HEK293 (cell line): Measurements from ENCODE around the gene BOD1.

Experiments used
- CTCF ChIA-PET: fragments of 350-600 bp; formaldehyde crosslinking; extraction: SDS; loops from one replicate; lab custom pipeline; 2021; ENCODE audit warnings: antibody characterized with exemption; lab: Yijun Ruan, JAX
- POLR2A ChIA-PET: fragments of 300-600 bp; formaldehyde crosslinking; extraction: SDS; loops from one replicate; lab custom pipeline; 2020; ENCODE audit warnings: antibody characterized with exemption, inconsistent platforms; lab: Yijun Ruan, JAX
- H3K27ac ChIP-seq: fragments of 200-500 bp; sonication (Bioruptor generic); 2 replicates; pipeline ENCODE4 v1.5.1; 2014; ENCODE audit warnings: low read depth, low read length, control low read depth, inconsistent platforms; ENCODE audit errors: extremely low read depth
- H3K36me3 ChIP-seq, 2 experiments: fragments of 200-500 bp in 1 of 2; sonication (Bioruptor generic) in 1 of 2; 1 replicate in 1 of 2; 2 replicates in 1 of 2; pipeline ENCODE4 v1.5.1; 2014 to 2017; ENCODE audit warnings: inconsistent platforms in 2 of 2, low read length in 2 of 2; ENCODE audit not compliant: control insufficient read depth in 2 of 2, insufficient read depth in 1 of 2
- H3K4me1 ChIP-seq: fragments of 200-500 bp; sonication (Bioruptor generic); 2 replicates; pipeline ENCODE4 v1.5.1; 2014; ENCODE audit warnings: mild to moderate bottlenecking, low read length, inconsistent platforms; ENCODE audit not compliant: control insufficient read depth, insufficient read depth
- H3K4me3 ChIP-seq: 2 replicates; pipeline ENCODE4 v1.5.1; 2011; ENCODE audit warnings: low read depth, mild to moderate bottlenecking, control low read depth, low read length, moderate library complexity
- H3K9me3 ChIP-seq: fragments of 200-500 bp; sonication (Bioruptor generic); 2 replicates; pipeline ENCODE4 v1.5.1; 2014; ENCODE audit warnings: low read depth, low read length, inconsistent platforms; ENCODE audit not compliant: control insufficient read depth, insufficient read depth
- EGR2 ChIP-seq: fragments of 450-650 bp; formaldehyde crosslinking; IDR thresholded peaks from 2 replicates; pipeline ENCODE4 v1.5.1; 2016; ENCODE audit warnings: low read depth, missing biosample characterization, missing genetic modification characterization
- INSM2 ChIP-seq: fragments of 450-650 bp; formaldehyde crosslinking; IDR thresholded peaks from 2 replicates; pipeline ENCODE4 v1.5.1; 2016; ENCODE audit warnings: missing biosample characterization, missing genetic modification characterization
- KLF7 ChIP-seq: fragments of 450-650 bp; formaldehyde crosslinking; IDR thresholded peaks from 2 replicates; pipeline ENCODE4 v1.5.1; 2016; ENCODE audit warnings: missing biosample characterization, missing genetic modification characterization, borderline replicate concordance
- KLF8 ChIP-seq: fragments of 450-650 bp; formaldehyde crosslinking; IDR thresholded peaks from 2 replicates; pipeline ENCODE4 v1.5.1; 2016; ENCODE audit warnings: missing biosample characterization, missing genetic modification characterization
- OVOL3 ChIP-seq: fragments of 450-650 bp; formaldehyde crosslinking; IDR thresholded peaks from 2 replicates; pipeline ENCODE4 v1.5.1; 2016; ENCODE audit warnings: missing biosample characterization, missing genetic modification characterization
- PRDM10 ChIP-seq: fragments of 450-650 bp; formaldehyde crosslinking; IDR thresholded peaks from 2 replicates; pipeline ENCODE4 v1.5.1; 2016; ENCODE audit warnings: missing biosample characterization, missing genetic modification characterization
- SCRT1 ChIP-seq: fragments of 450-650 bp; formaldehyde crosslinking; IDR thresholded peaks from 2 replicates; pipeline ENCODE4 v1.5.1; 2016; ENCODE audit warnings: missing biosample characterization, missing genetic modification characterization, borderline replicate concordance
- SP3 ChIP-seq: fragments of 450-650 bp; formaldehyde crosslinking; IDR thresholded peaks from 2 replicates; pipeline ENCODE4 v1.5.1; 2016; ENCODE audit warnings: missing biosample characterization, missing genetic modification characterization
- SP7 ChIP-seq: fragments of 450-650 bp; formaldehyde crosslinking; IDR thresholded peaks from 2 replicates; pipeline ENCODE4 v1.5.1; 2016; ENCODE audit warnings: missing biosample characterization, missing genetic modification characterization
- YY1 ChIP-seq: fragments of 450-650 bp; formaldehyde crosslinking; IDR thresholded peaks from 2 replicates; pipeline ENCODE4 v1.5.1; 2018; ENCODE audit warnings: missing biosample characterization, missing genetic modification characterization
- ZBTB11 ChIP-seq: fragments of 450-650 bp; formaldehyde crosslinking; conservative IDR thresholded peaks from 2 replicates; pipeline ENCODE4 v1.5.1; 2016; ENCODE audit warnings: low read depth, missing biosample characterization, missing genetic modification characterization
- ZBTB17 ChIP-seq: fragments of 450-650 bp; formaldehyde crosslinking; IDR thresholded peaks from 2 replicates; pipeline ENCODE4 v1.5.1; 2016; ENCODE audit warnings: missing biosample characterization, missing genetic modification characterization
- ZBTB20 ChIP-seq: fragments of 450-650 bp; formaldehyde crosslinking; IDR thresholded peaks from 2 replicates; pipeline ENCODE4 v1.5.1; 2016; ENCODE audit warnings: missing biosample characterization, missing genetic modification characterization
- ZBTB8A ChIP-seq: fragments of 450-650 bp; formaldehyde crosslinking; IDR thresholded peaks from 2 replicates; pipeline ENCODE4 v1.5.1; 2016; ENCODE audit warnings: missing biosample characterization, missing genetic modification characterization
- ZEB2 ChIP-seq: fragments of 450-650 bp; formaldehyde crosslinking; IDR thresholded peaks from 2 replicates; pipeline ENCODE4 v1.5.1; 2016; ENCODE audit warnings: missing biosample characterization, missing genetic modification characterization
- ZFHX2 ChIP-seq: fragments of 450-650 bp; formaldehyde crosslinking; conservative IDR thresholded peaks from 2 replicates; pipeline ENCODE4 v1.5.1; 2016; ENCODE audit warnings: missing biosample characterization, missing genetic modification characterization
- ZNF140 ChIP-seq: fragments of 450-650 bp; formaldehyde crosslinking; IDR thresholded peaks from 2 replicates; pipeline ENCODE4 v1.5.1; 2016; ENCODE audit warnings: missing biosample characterization, missing genetic modification characterization
- ZNF24 ChIP-seq: fragments of 450-650 bp; formaldehyde crosslinking; IDR thresholded peaks from 2 replicates; pipeline ENCODE4 v1.5.1; 2016; ENCODE audit warnings: missing biosample characterization, missing genetic modification characterization
- ZNF280C ChIP-seq: fragments of 450-650 bp; formaldehyde crosslinking; IDR thresholded peaks from 2 replicates; pipeline ENCODE4 v1.5.1; 2016; ENCODE audit warnings: missing biosample characterization, missing genetic modification characterization
- ZNF335 ChIP-seq: fragments of 450-650 bp; formaldehyde crosslinking; conservative IDR thresholded peaks from 2 replicates; pipeline ENCODE4 v1.5.1; 2016; ENCODE audit warnings: missing biosample characterization, missing genetic modification characterization
- ZNF391 ChIP-seq: fragments of 450-650 bp; formaldehyde crosslinking; IDR thresholded peaks from 2 replicates; pipeline ENCODE4 v1.5.1; 2016; ENCODE audit warnings: low read depth, missing biosample characterization, missing genetic modification characterization, borderline replicate concordance
- ZNF561 ChIP-seq: fragments of 450-650 bp; IDR thresholded peaks from 2 replicates; pipeline ENCODE4 v1.5.1; 2018; ENCODE audit warnings: missing biosample characterization, missing genetic modification characterization, borderline replicate concordance
- ZNF580 ChIP-seq: fragments of 450-650 bp; formaldehyde crosslinking; IDR thresholded peaks from 2 replicates; pipeline ENCODE4 v1.5.1; 2016; ENCODE audit warnings: missing biosample characterization, missing genetic modification characterization
- ZNF629 ChIP-seq: fragments of 450-650 bp; formaldehyde crosslinking; IDR thresholded peaks from 2 replicates; pipeline ENCODE4 v1.5.1; 2017; ENCODE audit warnings: missing biosample characterization, missing genetic modification characterization
- ZNF660 ChIP-seq: fragments of 450-650 bp; IDR thresholded peaks from 2 replicates; pipeline ENCODE4 v1.5.1; 2018; ENCODE audit warnings: missing biosample characterization, mild to moderate bottlenecking, missing genetic modification characterization
- ZNF76 ChIP-seq: fragments of 450-650 bp; formaldehyde crosslinking; IDR thresholded peaks from 2 replicates; pipeline ENCODE4; 2016; ENCODE audit warnings: low read depth, missing biosample characterization, missing genetic modification characterization, borderline replicate concordance
- ZXDB ChIP-seq: fragments of 450-650 bp; formaldehyde crosslinking; IDR thresholded peaks from 2 replicates; pipeline ENCODE4 v1.5.1; 2016; ENCODE audit warnings: missing biosample characterization, missing genetic modification characterization

BOD1 gene

GRCh38 chr5:173616577-173617118 lies at the start of gene BOD1:
Gene BOD1, minus strand, starts transcription at chr5:173616650. Its CDS starts 214 bp downstream, at chr5:173616436.
- ChIA-PET POLR2A (interaction anchor here (1.0 kb wide), 1 partner anchor 354 kb away, joined by 3 read pairs; no protein-coding TSS in a partner anchor), CTCF (interaction anchor here (0.6 to 8.6 kb wide), 17 partner anchors 9 to 1608 kb away, joined by 3 to 94 read pairs (median 4); no protein-coding TSS in a partner anchor)
- Histone ChIP-seq H3K4me1 (peaks cover 9% of the 10 kb centered on the region), H3K27ac (peak within 1 kb of the TSS; percentile 87), H3K9me3 (no peaks in the 10 kb centered on the region), H3K36me3 (peaks cover 11 to 31% of the 10 kb centered on the region in 2 experiments), H3K4me3 (peak within 1 kb of the TSS; percentile 87)
- TF ChIP-seq ZXDB (tag by site-specific recombination) (peak; percentile 89), ZNF335 (tag by site-specific recombination) (peak; percentile 85), SP7 (tag by site-specific recombination) (0 out of 2 replicates have a peak, but pooled peaks have one; percentile 46), ZBTB20 (tag by site-specific recombination) (peak; percentile 93), OVOL3 (no peak), SP3 (tag by site-specific recombination) (peak; percentile 91), ZFHX2 (tag by site-specific recombination) (peak; percentile 66), YY1 (tag by site-specific recombination) (0 out of 2 replicates have a peak, but pooled peaks have one; percentile 57), ZEB2 (tag by site-specific recombination) (no peak), ZBTB11 (peak; percentile 75), ZNF24 (tag by site-specific recombination) (peak; percentile 72; the same call in 1 of the 2 replicates), ZNF391 (tag by site-specific recombination) (no peak), ZNF580 (tag by site-specific recombination) (peak; percentile 82), ZNF76 (tag by site-specific recombination) (peak; percentile 100), EGR2 (tag by site-specific recombination) (peak; percentile 59; the same call in 1 of the 2 replicates), ZBTB8A (peak; percentile 19; the same call in 1 of the 2 replicates), KLF8 (tag by site-specific recombination) (peak; percentile 84), PRDM10 (tag by site-specific recombination) (peak; percentile 72), KLF7 (tag by site-specific recombination) (no peak), ZNF629 (tag by site-specific recombination) (peak; percentile 71), ZNF561 (no peak), INSM2 (tag by site-specific recombination) (peak; percentile 42; the same call in 1 of the 2 replicates), ZNF660 (tag by site-specific recombination) (0 out of 2 replicates have a peak, but pooled peaks have one; percentile 6), ZBTB17 (tag by site-specific recombination) (peak; percentile 97), ZNF280C (tag by site-specific recombination) (no peak), SCRT1 (peak; percentile 26; the same call in 1 of the 2 replicates), ZNF140 (tag by site-specific recombination) (no peak)
